Measurements from ENCODE around the gene LAMC3. TPM values are rescaled to one million over a fixed set of nuclear protein-coding genes. Genes with fewer than 3 reads are reported as not detected.

The LAMC3 gene
- total RNA-seq, 2 experiments from 2014 or later, result 0.40 to 0.59 TPM

- H3K4me3 Mint-ChIP-seq, result no peak overlapping the region
- H3K27ac Mint-ChIP-seq, result no peak overlapping the region
- H3K36me3 Mint-ChIP-seq (ENCODE audit: low read depth), result no peaks in the 10 kb centered on the region
- no peak for ATAC-seq
- H3K27me3 Mint-ChIP-seq, result peaks cover 14% of the 10 kb centered on the region
- no peak for DNase-seq
- ChIA-PET POLR2A (interaction anchor here (1.2 kb wide), 1 partner anchor 12 kb away, joined by 3 read pairs; no protein-coding TSS in a partner anchor), CTCF (no interaction called here)
- no peaks in the 10 kb centered on the region for H3K4me1 Mint-ChIP-seq
- no peaks in the 10 kb centered on the region for H3K9me3 Mint-ChIP-seq (ENCODE audit: low read depth)
- intact Hi-C loops (cut with DNase I, micrococcal nuclease), result no loop called here
Measured at GRCh38 chr9:130971294-130971849, 37.6 kb upstream of the LAMC3 start.

GRCh38 chr9:130972277-130972956, 36.6 kb upstream of the LAMC3 start:
- Mint-ChIP-seq H3K36me3 (ENCODE audit: low read depth) (no peaks in the 10 kb centered on the region), H3K27ac (no peak overlapping the region), H3K4me3 (no peak overlapping the region)

GRCh38 chr9:130972957-130973685, 35.9 kb upstream of the LAMC3 start:
- intact Hi-C loops (cut with DNase I, micrococcal nuclease), result no loop called here

More at GRCh38 chr9:130972277-130972956, 36.6 kb upstream of the LAMC3 start:
- ATAC-seq (no peak), DNase-seq (no peak)
- Mint-ChIP-seq H3K27me3 (peaks cover 14% of the 10 kb centered on the region), H3K9me3 (ENCODE audit: low read depth) (no peaks in the 10 kb centered on the region), H3K4me1 (no peaks in the 10 kb centered on the region)
- intact Hi-C loops (cut with DNase I, micrococcal nuclease), result no loop called here
- POLR2A ChIA-PET, result interaction anchor here (1.2 kb wide), 1 partner anchor 13 kb away, joined by 3 read pairs; no protein-coding TSS in a partner anchor
- CTCF ChIA-PET, result no interaction called here

GRCh38 chr9:130973686-130974281, 35.2 kb upstream of the LAMC3 start:
- POLR2A ChIA-PET, result no interaction called here
- Mint-ChIP-seq H3K27me3 (peaks cover 15% of the 10 kb centered on the region), H3K4me3 (no peak overlapping the region), H3K27ac (no peak overlapping the region), H3K4me1 (no peaks in the 10 kb centered on the region), H3K36me3 (ENCODE audit: low read depth) (no peaks in the 10 kb centered on the region), H3K9me3 (ENCODE audit: low read depth) (no peaks in the 10 kb centered on the region)
- CTCF ChIA-PET, result interaction anchor here (0.9 to 1.0 kb wide), 2 partner anchors 22 to 107 kb away, joined by 3 to 4 read pairs; no protein-coding TSS in a partner anchor
- ATAC-seq, result no peak
- DNase-seq, result no peak
- intact Hi-C loops (cut with DNase I, micrococcal nuclease), result no loop called here

More at GRCh38 chr9:130972957-130973685, 35.9 kb upstream of the LAMC3 start:
- ChIA-PET CTCF (no interaction called here), POLR2A (no interaction called here)
- H3K4me1 Mint-ChIP-seq, result no peaks in the 10 kb centered on the region
- DNase-seq (no peak), ATAC-seq (no peak)
- no peak overlapping the region for H3K27ac Mint-ChIP-seq
- H3K36me3 Mint-ChIP-seq (ENCODE audit: low read depth), result no peaks in the 10 kb centered on the region
- no peak overlapping the region for H3K4me3 Mint-ChIP-seq
- H3K27me3 Mint-ChIP-seq, result peaks cover 15% of the 10 kb centered on the region
- H3K9me3 Mint-ChIP-seq (ENCODE audit: low read depth), result no peaks in the 10 kb centered on the region

GRCh38 chr9:130974697-130975096, 34.3 kb upstream of the LAMC3 start:
- Mint-ChIP-seq H3K9me3 (ENCODE audit: low read depth) (no peaks in the 10 kb centered on the region), H3K4me1 (no peaks in the 10 kb centered on the region), H3K36me3 (ENCODE audit: low read depth) (no peaks in the 10 kb centered on the region), H3K27ac (no peak overlapping the region), H3K4me3 (no peak overlapping the region), H3K27me3 (peaks cover 15% of the 10 kb centered on the region)
- intact Hi-C loops (cut with DNase I, micrococcal nuclease), result no loop called here
- no peak for ATAC-seq
- DNase-seq, result no peak
- CTCF ChIA-PET, result interaction anchor here (0.6 to 1.0 kb wide), 3 partner anchors 23 to 291 kb away, joined by 3 to 4 read pairs (median 3); no protein-coding TSS in a partner anchor
- POLR2A ChIA-PET, result no interaction called here

- CTCF ChIA-PET, result interaction anchor here (0.6 kb wide), 1 partner anchor 291 kb away, joined by 3 read pairs; no protein-coding TSS in a partner anchor
- H3K27me3 Mint-ChIP-seq, result peaks cover 16% of the 10 kb centered on the region
Measured at GRCh38 chr9:130975156-130975555, 33.8 kb upstream of the LAMC3 start.

GRCh38 chr9:130975932-130976841, 32.8 kb upstream of the LAMC3 start:
- ATAC-seq (no peak), DNase-seq (no peak)
- POLR2A ChIA-PET, result interaction anchor here (0.6 kb wide), 1 partner anchor 28 kb away, joined by 3 read pairs; no protein-coding TSS in a partner anchor
- Mint-ChIP-seq H3K36me3 (ENCODE audit: low read depth) (no peaks in the 10 kb centered on the region), H3K9me3 (ENCODE audit: low read depth) (no peaks in the 10 kb centered on the region), H3K27me3 (peaks cover 19% of the 10 kb centered on the region), H3K27ac (no peak overlapping the region), H3K4me3 (no peak overlapping the region), H3K4me1 (no peaks in the 10 kb centered on the region)
- intact Hi-C loops (cut with DNase I, micrococcal nuclease), result no loop called here
- CTCF ChIA-PET, result no interaction called here

More at GRCh38 chr9:130975156-130975555, 33.8 kb upstream of the LAMC3 start:
- Mint-ChIP-seq H3K9me3 (ENCODE audit: low read depth) (no peaks in the 10 kb centered on the region), H3K36me3 (ENCODE audit: low read depth) (no peaks in the 10 kb centered on the region), H3K4me1 (no peaks in the 10 kb centered on the region), H3K4me3 (no peak overlapping the region), H3K27ac (no peak overlapping the region)
- DNase-seq (no peak), ATAC-seq (no peak)
- POLR2A ChIA-PET, result interaction anchor here (0.6 kb wide), 1 partner anchor 29 kb away, joined by 3 read pairs; no protein-coding TSS in a partner anchor
- intact Hi-C loops (cut with DNase I, micrococcal nuclease), result no loop called here

GRCh38 chr9:130977811-130978221, 31.2 kb upstream of the LAMC3 start:
- ChIA-PET CTCF (no interaction called here), POLR2A (no interaction called here)

GRCh38 chr9:130979591-130980385, 29.2 kb upstream of the LAMC3 start:
- Mint-ChIP-seq H3K9me3 (ENCODE audit: low read depth) (no peaks in the 10 kb centered on the region), H3K27me3 (peaks cover 5% of the 10 kb centered on the region), H3K36me3 (ENCODE audit: low read depth) (no peaks in the 10 kb centered on the region), H3K4me1 (no peaks in the 10 kb centered on the region), H3K27ac (no peak overlapping the region), H3K4me3 (no peak overlapping the region)
- DNase-seq (no peak), ATAC-seq (no peak)
- intact Hi-C loops (cut with DNase I, micrococcal nuclease), result no loop called here
- ChIA-PET CTCF (interaction anchor here (0.6 kb wide), 1 partner anchor 181 kb away, joined by 3 read pairs; no protein-coding TSS in a partner anchor), POLR2A (no interaction called here)

More at GRCh38 chr9:130977811-130978221, 31.2 kb upstream of the LAMC3 start:
- intact Hi-C loops (cut with DNase I, micrococcal nuclease), result no loop called here
- ATAC-seq (no peak), DNase-seq (no peak)
- no peaks in the 10 kb centered on the region for H3K36me3 Mint-ChIP-seq (ENCODE audit: low read depth)
- no peak overlapping the region for H3K4me3 Mint-ChIP-seq
- H3K4me1 Mint-ChIP-seq, result no peaks in the 10 kb centered on the region
- H3K27ac Mint-ChIP-seq, result no peak overlapping the region
- no peaks in the 10 kb centered on the region for H3K9me3 Mint-ChIP-seq (ENCODE audit: low read depth)
- H3K27me3 Mint-ChIP-seq, result peaks cover 8% of the 10 kb centered on the region

- Mint-ChIP-seq H3K4me1 (no peaks in the 10 kb centered on the region), H3K27me3 (peaks cover 5% of the 10 kb centered on the region), H3K27ac (no peak overlapping the region), H3K36me3 (ENCODE audit: low read depth) (no peaks in the 10 kb centered on the region), H3K4me3 (no peak overlapping the region), H3K9me3 (ENCODE audit: low read depth) (no peaks in the 10 kb centered on the region)
- ChIA-PET POLR2A (no interaction called here), CTCF (interaction anchor here (0.6 kb wide), 2 partner anchors 182 to 267 kb away, joined by 3 read pairs; no protein-coding TSS in a partner anchor)
- ATAC-seq (no peak), DNase-seq (no peak)
- intact Hi-C loops (cut with DNase I, micrococcal nuclease), result no loop called here
Measured at GRCh38 chr9:130980526-130980925, 28.4 kb upstream of the LAMC3 start.
